Aorta (tissue), 5 donors: ENCODE measurements around the gene HIBADH. TPM values are rescaled to one million over a fixed set of nuclear protein-coding genes. Genes with fewer than 3 reads are reported as not detected.
"Not testable (repeated sequence)": the region's sequence is repeated elsewhere in the genome, so short reads cannot be mapped to it uniquely, and the experiment has no call there.

Experiments used
- ATAC-seq: fragments of 200-7000 bp; cut with Tn5 transposase; one replicate; pipeline ENCODE4 v1.9.1; 2022; ENCODE audit warnings: moderate library complexity; ENCODE audit not compliant: low FRiP score
- DNase-seq, 2 donors: peaks; one replicate each; pipeline ENCODE4 v3.0.0-alpha.2; 2020
- H3K27ac ChIP-seq, 2 donors: one replicate each; pipeline ENCODE4 v1.5.1; 2013; ENCODE audit warnings: low read length in 2 of 2, mild to moderate bottlenecking in 2 of 2, moderate library complexity in 2 of 2, control low read depth in 1 of 2, inconsistent platforms in 1 of 2, low read depth in 1 of 2
- H3K27me3 ChIP-seq, 2 donors: one replicate each; pipeline ENCODE4 v1.6.1; 2013; ENCODE audit warnings: control low read depth in 1 of 2, low read length in 1 of 2, mild to moderate bottlenecking in 1 of 2, moderate library complexity in 1 of 2; ENCODE audit not compliant: insufficient read depth in 2 of 2, control insufficient read depth in 1 of 2
- H3K36me3 ChIP-seq, 2 donors: one replicate each; pipeline ENCODE4 v1.6.1; 2013; ENCODE audit warnings: control low read depth in 1 of 2, low read length in 1 of 2, mild to moderate bottlenecking in 1 of 2; ENCODE audit not compliant: insufficient read depth in 2 of 2, control insufficient read depth in 1 of 2
- H3K4me1 ChIP-seq, 2 donors: one replicate each; pipeline ENCODE4 v1.6.1; 2013; ENCODE audit warnings: low read length in 2 of 2, control low read depth in 1 of 2, mild to moderate bottlenecking in 1 of 2, moderate library complexity in 1 of 2; ENCODE audit not compliant: insufficient read depth in 2 of 2, control insufficient read depth in 1 of 2
- H3K4me3 ChIP-seq, 2 donors: one replicate each; pipeline ENCODE4 v1.5.1; 2013; ENCODE audit warnings: low read length in 2 of 2, control low read depth in 1 of 2, mild to moderate bottlenecking in 1 of 2
- H3K9me3 ChIP-seq: one replicate; pipeline ENCODE4 v1.6.1; 2013; ENCODE audit warnings: mild to moderate bottlenecking, low read length; ENCODE audit not compliant: control insufficient read depth
- WGBS, 2 donors: extraction: QIAGEN DNeasy Blood & Tissue Kit; methylation state at CpG; one replicate each; pipeline ENCODE4 v1.1.7; 2013; 5-methylcytosine and 5-hydroxymethylcytosine counted together
- intact Hi-C, 2 donors: fragments of 100-400 bp; cut with DNase I; formaldehyde crosslinking; loops; one replicate each; pipeline versions ENCODE4 v1.14.2 to v1.15.0; 2022
- polyA plus RNA-seq, 2 donors: library from polyadenylated mRNA; stranded (reverse); fragments of 200-250 nt; gene quantifications; one replicate each; pipeline ENCODE4 v1.2.3, GENCODE V29; 2013
- total RNA-seq, 2 donors: library from RNA; stranded (reverse); fragmentation: NEBNext Ultra II Directional; extraction: Animal tissue kit (Norgen Biotek cat#: 25700); gene quantifications; one replicate each; pipeline ENCODE4 v1.2.1, GENCODE V29; 2021
- donor health status: healthy with polysubstance abuse.
- donor health status: Bipolar disorder and iron deficiency.
- donor health status: DM: no; HTN: no; CAD: no.
- donor health status: DM: no; HTN: no; CAD: no.
- donor health status: DM: yes; HTN: yes; CAD: no.

Gene HIBADH
- total and polyA plus RNA-seq, 4 donors, result 22.4 to 32.5 (median 30.2) TPM

DNA sequence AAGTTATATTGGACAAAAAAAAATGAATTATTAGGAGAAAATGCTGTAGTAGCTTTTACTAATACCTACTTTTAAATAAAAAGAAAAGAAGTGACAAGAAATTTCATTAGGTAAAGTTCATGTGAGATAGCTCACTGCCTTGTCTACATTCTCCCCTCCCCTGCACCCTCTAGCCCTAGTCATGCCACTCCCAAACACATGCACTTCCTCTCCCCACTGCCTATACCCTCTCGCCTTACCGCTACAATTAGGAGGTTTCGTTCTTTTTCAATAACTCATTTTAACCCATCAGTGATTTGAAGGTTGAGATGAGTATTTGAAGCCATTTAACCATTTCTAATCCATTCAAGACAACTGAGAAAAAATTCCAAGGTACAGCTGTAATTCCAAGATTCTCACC, 75.3 kb downstream of the HIBADH start:
- intact Hi-C loops, result no loop called here
- 98% methylated on average over 3 of the region's 3 CpGs for WGBS, 2 donors
- H3K9me3 ChIP-seq, result no peaks in the 10 kb centered on the region
- no peaks in the 10 kb centered on the region for H3K4me1 ChIP-seq
- no peak overlapping the region for H3K4me3 ChIP-seq
- H3K36me3 ChIP-seq, result no peaks in the 10 kb centered on the region
- DNase-seq (no peak), ATAC-seq (no peak)
- no peak overlapping the region for H3K27ac ChIP-seq
- H3K27me3 ChIP-seq, result no peaks in the 10 kb centered on the region

DNA sequence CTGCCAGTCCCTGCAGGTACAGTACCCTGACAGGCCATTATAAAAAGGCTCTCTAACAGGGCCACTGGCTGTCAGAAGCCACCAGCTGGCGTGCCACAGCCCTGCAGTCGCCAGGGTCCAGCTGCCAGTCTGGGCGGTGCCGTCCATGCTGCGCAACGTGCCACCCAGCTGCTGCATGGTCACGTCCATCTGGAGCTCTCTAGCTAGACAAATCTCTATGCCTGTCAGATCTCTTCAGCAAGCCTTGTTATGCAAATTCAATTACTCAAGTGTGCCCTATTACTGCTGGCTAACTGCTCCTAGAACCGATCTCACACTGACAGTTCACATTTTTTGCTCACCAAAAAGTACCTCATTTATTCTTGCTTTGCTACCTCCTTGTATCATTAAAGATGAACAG, 75.9 kb downstream of the HIBADH start:
- 86 to 89% methylated on average over 8 of the region's 8 CpGs for WGBS, 2 donors
- no peaks in the 10 kb centered on the region for H3K36me3 ChIP-seq
- ATAC-seq (no peak), DNase-seq (no peak)
- no peaks in the 10 kb centered on the region for H3K9me3 ChIP-seq
- no peak overlapping the region for H3K27ac ChIP-seq
- intact Hi-C loops, result no loop called here
- H3K4me1 ChIP-seq, result no peaks in the 10 kb centered on the region
- H3K27me3 ChIP-seq, result no peaks in the 10 kb centered on the region
- no peak overlapping the region for H3K4me3 ChIP-seq

DNA sequence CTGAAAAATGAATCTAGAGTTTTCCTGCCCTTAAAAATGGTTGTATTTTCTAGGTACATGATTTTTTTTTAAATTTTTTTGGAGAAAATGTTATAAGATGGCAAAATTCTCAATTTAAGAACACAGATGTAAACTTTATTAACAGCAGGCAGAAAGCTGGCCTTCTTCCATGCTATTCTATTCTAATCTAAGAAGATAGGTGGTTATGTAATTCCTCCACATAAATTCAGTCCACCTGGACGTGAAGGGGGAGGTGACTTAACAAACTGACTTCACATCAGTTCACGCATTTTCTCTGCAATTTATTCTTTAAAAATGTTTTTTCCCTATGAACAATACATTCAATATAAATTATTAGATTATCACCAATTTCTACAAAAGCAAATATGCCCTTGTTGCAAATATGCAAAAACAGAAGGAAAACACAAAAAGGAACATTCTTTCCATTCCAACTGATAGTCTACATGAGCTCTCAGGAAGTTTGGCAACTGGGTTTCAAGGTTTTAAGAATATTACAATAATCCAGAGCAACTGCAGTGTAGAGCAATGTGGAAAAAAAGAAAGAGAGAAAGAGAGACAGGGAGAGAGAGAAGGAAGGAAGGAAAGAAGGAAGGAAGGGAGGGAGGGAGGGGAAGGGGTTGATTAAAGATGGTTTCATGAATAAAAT, 76.8 kb downstream of the HIBADH start:
- ATAC-seq (no peak), DNase-seq (no peak)
- Histone ChIP-seq H3K27ac (no peak overlapping the region), H3K36me3 (no peaks in the 10 kb centered on the region), H3K4me1 (no peaks in the 10 kb centered on the region), H3K4me3 (no peak overlapping the region), H3K27me3 (no peaks in the 10 kb centered on the region), H3K9me3 (no peaks in the 10 kb centered on the region)
- intact Hi-C loops, result no loop called here
- WGBS, 2 donors, result 39 to 73% methylated on average over 2 of the region's 2 CpGs

DNA sequence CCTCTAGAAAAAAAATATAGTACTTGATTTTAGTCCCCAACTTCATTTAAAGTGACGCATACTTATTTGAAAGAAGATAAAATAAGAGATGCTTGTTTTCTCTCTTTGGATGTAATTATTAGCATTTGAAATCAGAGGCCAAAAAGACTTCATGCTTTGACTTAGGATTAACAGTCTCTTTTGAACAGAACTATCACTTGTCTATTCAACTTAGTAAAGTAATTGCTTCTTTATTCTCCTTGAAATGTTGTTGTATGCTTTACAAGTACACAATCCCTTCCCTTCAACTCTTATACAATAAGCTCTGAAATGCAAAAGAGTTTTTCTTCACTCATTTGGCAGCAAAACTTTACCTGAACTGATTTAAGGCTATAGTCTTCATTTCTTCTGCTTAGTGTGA, 80.8 kb downstream of the HIBADH start:
- Histone ChIP-seq H3K4me3 (no peak overlapping the region), H3K4me1 (no peaks in the 10 kb centered on the region), H3K27me3 (no peaks in the 10 kb centered on the region), H3K36me3 (no peaks in the 10 kb centered on the region), H3K9me3 (no peaks in the 10 kb centered on the region), H3K27ac (no peak overlapping the region)
- no peak for ATAC-seq
- WGBS, 2 donors, result 97 to 100% methylated on average over 1 of the region's 1 CpG
- no peak for DNase-seq
- intact Hi-C loops, result no loop called here

DNA sequence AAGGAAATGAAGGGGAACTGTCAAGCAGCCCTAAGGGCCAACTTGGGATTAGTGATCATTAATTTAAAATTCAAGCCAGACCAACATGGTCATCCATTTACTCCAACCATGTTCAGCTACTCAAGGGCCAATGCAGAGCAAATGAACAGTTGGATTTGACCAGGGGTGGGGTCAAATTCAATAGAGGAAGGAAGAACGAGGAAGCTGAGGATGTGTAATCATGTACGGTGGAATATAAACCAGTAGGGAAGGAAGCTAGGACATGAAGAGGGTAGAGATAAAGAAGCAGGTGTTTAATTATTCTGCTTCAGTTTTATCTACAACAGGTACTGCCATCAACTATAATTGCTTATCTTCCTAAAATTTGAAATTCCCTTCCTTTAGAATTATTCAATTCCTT, 81.6 kb downstream of the HIBADH start:
- intact Hi-C loops, result no loop called here
- no peak for ATAC-seq
- no peak overlapping the region for H3K27ac ChIP-seq

DNA sequence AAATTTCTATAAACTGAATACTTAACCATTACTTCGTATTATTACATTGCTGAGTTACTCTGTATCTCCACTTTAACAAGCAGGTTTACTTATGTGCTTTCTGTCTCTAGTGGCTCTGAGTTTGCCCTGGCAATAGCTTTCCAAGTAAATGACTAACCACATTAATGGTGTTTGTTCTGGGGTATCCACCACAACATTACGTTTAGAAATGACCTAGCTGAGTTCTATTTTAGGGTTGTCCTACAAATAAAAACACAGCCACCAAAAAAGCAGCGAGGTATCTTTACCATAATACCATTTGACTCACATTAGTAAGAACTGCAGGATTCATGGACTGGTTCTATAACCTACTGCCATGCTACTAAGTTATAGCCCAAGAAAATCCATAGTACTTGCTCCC, 83.1 kb downstream of the HIBADH start:
- Histone ChIP-seq H3K4me1 (no peaks in the 10 kb centered on the region), H3K4me3 (no peak overlapping the region), H3K27me3 (no peaks in the 10 kb centered on the region), H3K9me3 (no peaks in the 10 kb centered on the region), H3K36me3 (no peaks in the 10 kb centered on the region), H3K27ac (no peak overlapping the region)
- DNase-seq (no peak), ATAC-seq (no peak)
- 41 to 45% methylated on average over 3 of the region's 3 CpGs for WGBS, 2 donors
- intact Hi-C loops, result loop anchor here (5.0 to 10.0 kb wide), 2 partner anchors 365 to 367 kb away; no protein-coding TSS in a partner anchor

More for the DNA sequence above, 81.6 kb downstream of the HIBADH start:
- WGBS, 2 donors, result 94 to 96% methylated on average over 2 of the region's 2 CpGs
- Histone ChIP-seq H3K36me3 (no peaks in the 10 kb centered on the region), H3K4me1 (no peaks in the 10 kb centered on the region), H3K9me3 (no peaks in the 10 kb centered on the region), H3K4me3 (no peak overlapping the region), H3K27me3 (no peaks in the 10 kb centered on the region)
- no peak for DNase-seq

DNA sequence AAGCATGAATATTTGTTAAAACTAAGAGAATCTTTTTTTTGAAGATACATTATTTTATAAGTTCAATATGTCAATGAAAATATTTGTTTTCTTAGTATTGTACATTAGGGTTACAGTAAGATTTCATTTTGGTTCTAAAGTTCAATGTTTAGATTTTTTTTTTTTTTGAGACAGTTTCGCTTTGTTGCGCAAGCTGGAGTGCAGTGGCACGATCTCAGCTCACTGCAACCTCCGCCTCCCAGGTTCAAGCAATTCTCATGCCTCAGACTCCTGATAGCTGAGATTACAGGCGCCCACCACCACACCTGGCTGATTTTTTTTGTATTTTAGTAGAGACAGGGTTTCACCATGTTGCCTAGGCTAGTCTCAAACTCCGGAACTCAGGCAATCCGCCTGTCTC, 84.5 kb downstream of the HIBADH start:
- DNase-seq, H3K27ac ChIP-seq, H3K27me3 ChIP-seq, H3K4me1 ChIP-seq, H3K36me3 ChIP-seq, H3K9me3 ChIP-seq, ATAC-seq, H3K4me3 ChIP-seq: not testable (repeated sequence)
- intact Hi-C loops, result loop anchor here (5.0 to 10.0 kb wide), 2 partner anchors 363 to 366 kb away; no protein-coding TSS in a partner anchor
- 88 to 91% methylated on average over 7 of the region's 7 CpGs for WGBS, 2 donors

DNA sequence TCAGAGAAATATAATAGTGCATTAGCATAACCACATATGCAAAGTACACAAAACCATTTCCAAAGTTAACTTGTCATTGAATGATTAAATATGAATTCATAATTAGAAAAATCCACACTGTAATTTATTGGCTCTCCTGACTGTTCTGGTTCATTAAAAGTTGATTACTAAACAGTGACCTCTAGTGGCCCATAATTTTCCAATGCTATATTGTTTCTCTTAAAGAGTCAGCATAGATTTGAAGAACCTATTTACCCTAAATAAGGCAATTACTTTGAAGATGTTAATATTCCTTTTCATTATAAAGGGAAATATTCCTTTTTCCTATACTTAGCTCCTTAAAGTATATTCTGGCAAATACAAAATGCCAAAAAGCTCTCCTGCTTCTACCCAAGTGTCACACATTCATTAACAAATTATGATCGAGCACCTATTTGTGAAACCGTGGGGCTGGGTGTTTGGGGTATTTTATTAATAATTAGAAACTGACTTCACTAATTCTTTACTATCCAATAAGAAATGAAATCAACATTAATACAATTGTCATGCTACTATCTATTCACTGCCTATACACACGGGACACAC, 86.2 kb downstream of the HIBADH start:
- WGBS, 2 donors, result 90 to 92% methylated on average over 3 of the region's 3 CpGs

DNA sequence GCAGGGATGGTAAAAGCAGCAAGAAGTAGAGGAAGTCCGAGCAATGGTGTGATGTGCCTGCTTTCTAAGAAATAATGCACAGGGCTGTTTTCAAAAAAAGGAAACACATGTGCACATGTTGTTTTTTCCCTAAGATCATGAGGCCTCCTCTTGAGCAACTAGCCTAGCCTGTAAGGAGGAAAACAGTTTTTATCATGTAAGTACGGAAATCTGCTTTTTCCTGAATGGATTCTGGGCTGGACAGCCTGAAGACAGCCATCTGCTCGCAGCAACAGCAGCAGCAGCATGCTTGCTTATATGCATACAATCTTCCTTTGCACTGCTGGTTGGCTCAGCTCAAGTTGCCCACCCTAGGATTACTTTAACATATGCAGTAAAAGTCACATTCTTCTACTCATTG, 87.1 kb downstream of the HIBADH start:
- ATAC-seq (no peak), DNase-seq (no peak)
- H3K4me1 ChIP-seq, result no peaks in the 10 kb centered on the region
- WGBS, 2 donors, result 89% methylated on average over 3 of the region's 3 CpGs
- H3K36me3 ChIP-seq, result no peaks in the 10 kb centered on the region
- intact Hi-C loops, result loop anchor here (5.0 to 10.0 kb wide), 2 partner anchors 361 to 363 kb away; no protein-coding TSS in a partner anchor
- H3K9me3 ChIP-seq, result no peaks in the 10 kb centered on the region
- no peak overlapping the region for H3K4me3 ChIP-seq
- H3K27me3 ChIP-seq, result no peaks in the 10 kb centered on the region
- H3K27ac ChIP-seq, result no peak overlapping the region

More for the DNA sequence above, 86.2 kb downstream of the HIBADH start:
- H3K27me3 ChIP-seq, result no peaks in the 10 kb centered on the region
- no peaks in the 10 kb centered on the region for H3K36me3 ChIP-seq
- intact Hi-C loops, result loop anchor here (5.0 to 10.0 kb wide), 2 partner anchors 362 to 364 kb away; no protein-coding TSS in a partner anchor
- H3K27ac ChIP-seq, result no peak overlapping the region
- H3K9me3 ChIP-seq, result no peaks in the 10 kb centered on the region
- no peak overlapping the region for H3K4me3 ChIP-seq
- ATAC-seq (no peak), DNase-seq (no peak)
- H3K4me1 ChIP-seq, result no peaks in the 10 kb centered on the region
